ENCODE data around the gene CEMP1. TPM values are rescaled to one million over a fixed set of nuclear protein-coding genes. Genes with fewer than 3 reads are reported as not detected.

Gene CEMP1
- total and polyA plus RNA-seq, 5 donors from 2014 or later = 0.27 to 3.8 (median 3.7) TPM

DNA sequence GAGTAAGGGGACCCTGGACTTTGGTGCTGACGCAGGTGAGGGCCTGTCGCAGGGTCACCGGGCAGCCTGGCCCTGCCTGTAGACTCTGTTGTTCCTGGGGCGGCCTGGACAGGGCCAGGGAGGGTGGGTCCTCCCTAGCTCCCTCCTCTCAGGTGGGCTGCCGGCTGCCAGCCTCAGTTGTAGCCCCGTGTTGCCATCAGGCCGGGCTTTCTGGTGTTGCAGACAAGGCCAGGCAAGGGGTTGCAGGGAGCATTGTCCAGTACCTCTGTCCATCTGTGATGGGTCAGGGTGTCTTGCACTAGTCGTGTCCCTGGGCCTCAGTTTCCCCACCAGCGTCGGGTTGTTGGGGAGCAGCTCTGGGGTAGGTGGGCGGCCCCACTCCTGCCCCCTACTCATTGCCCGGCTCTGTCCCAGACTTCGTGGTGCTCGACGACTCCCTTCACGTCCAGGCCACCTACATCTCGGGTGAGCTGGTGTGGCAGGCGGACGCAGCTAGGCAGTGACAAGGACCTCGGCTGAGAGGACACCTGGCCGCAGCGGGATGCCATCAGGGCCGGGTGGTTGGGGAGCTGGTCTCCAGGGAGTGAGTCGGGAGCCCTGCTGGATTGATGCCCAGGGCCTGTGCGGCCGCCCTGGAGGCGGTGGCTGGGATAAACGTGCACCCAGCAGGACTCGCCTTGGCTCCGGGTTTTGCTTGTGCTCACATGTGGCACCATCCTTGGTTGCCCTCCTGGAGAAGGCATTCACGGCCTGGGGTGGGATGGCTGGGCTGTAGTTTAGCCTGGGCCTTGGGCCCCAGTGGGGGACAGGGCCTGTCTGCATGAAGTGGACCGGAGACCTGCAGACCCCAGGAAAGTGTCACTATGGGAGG is 1.9 kb downstream of the CEMP1 start:
- Mint-ChIP-seq H3K27me3 (peaks cover 15% of the 10 kb centered on the region), H3K4me3 (peak overlapping the region in 2 of 4 donors; percentile 59 to 63), H3K36me3 (peaks cover 7% of the 10 kb centered on the region), H3K9me3 (peaks cover 0 to 4% (median 0%) of the 10 kb centered on the region in 7 donors), H3K4me1 (peaks cover 0 to 32% (median 15%) of the 10 kb centered on the region in 4 donors), H3K27ac (no peak overlapping the region)
- Histone ChIP-seq H3K4me1 (ENCODE audit: control insufficient read depth, insufficient read depth, low read length, poor library complexity, severe bottlenecking) (peaks cover 17% of the 10 kb centered on the region), H3K4me3 (ENCODE audit: low read depth, low read length) (no peak overlapping the region), H3K27me3 (ENCODE audit: control insufficient read depth, insufficient read depth, low read length) (no peaks in the 10 kb centered on the region), H3K9me3 (ENCODE audit: control insufficient read depth in 2 of 2, low read length in 2 of 2) (no peaks in the 10 kb centered on the region), H3K27ac (ENCODE audit: insufficient read depth, low read length, poor library complexity, severe bottlenecking) (no peak overlapping the region), H3K36me3 (ENCODE audit: control insufficient read depth, insufficient read depth, low read length) (peaks cover 14% of the 10 kb centered on the region)
- DNase-seq (no peak), ATAC-seq (ENCODE audit: low read depth in 2 of 2) (no peak)

- peaks cover 17% of the 10 kb centered on the region for H3K4me1 ChIP-seq (ENCODE audit: control insufficient read depth, insufficient read depth, low read length, poor library complexity, severe bottlenecking)
- H3K4me3 ChIP-seq (ENCODE audit: low read depth, low read length) = no peak overlapping the region
- no peak overlapping the region for H3K27ac ChIP-seq (ENCODE audit: insufficient read depth, low read length, poor library complexity, severe bottlenecking)
- no peaks in the 10 kb centered on the region for H3K9me3 ChIP-seq (ENCODE audit: control insufficient read depth in 2 of 2, low read length in 2 of 2)
- H3K4me1 Mint-ChIP-seq = peaks cover 0 to 35% (median 14%) of the 10 kb centered on the region in 4 donors
- H3K27me3 ChIP-seq (ENCODE audit: control insufficient read depth, insufficient read depth, low read length) = no peaks in the 10 kb centered on the region
- peaks cover 0 to 4% (median 0%) of the 10 kb centered on the region in 7 donors for H3K9me3 Mint-ChIP-seq
- no peak for ATAC-seq (ENCODE audit: low read depth in 2 of 2)
- peaks cover 23% of the 10 kb centered on the region for H3K36me3 ChIP-seq (ENCODE audit: control insufficient read depth, insufficient read depth, low read length)
- H3K27ac Mint-ChIP-seq = no peak overlapping the region
- H3K4me3 Mint-ChIP-seq = peak overlapping the region in 1 of 4 donors; percentile 26
- peaks cover 9% of the 10 kb centered on the region for H3K36me3 Mint-ChIP-seq
- no peak for DNase-seq
- peaks cover 15% of the 10 kb centered on the region for H3K27me3 Mint-ChIP-seq
These were observed 2.8 kb downstream of the CEMP1 start for GRCh38 chr16:2528161-2529060.

DNA sequence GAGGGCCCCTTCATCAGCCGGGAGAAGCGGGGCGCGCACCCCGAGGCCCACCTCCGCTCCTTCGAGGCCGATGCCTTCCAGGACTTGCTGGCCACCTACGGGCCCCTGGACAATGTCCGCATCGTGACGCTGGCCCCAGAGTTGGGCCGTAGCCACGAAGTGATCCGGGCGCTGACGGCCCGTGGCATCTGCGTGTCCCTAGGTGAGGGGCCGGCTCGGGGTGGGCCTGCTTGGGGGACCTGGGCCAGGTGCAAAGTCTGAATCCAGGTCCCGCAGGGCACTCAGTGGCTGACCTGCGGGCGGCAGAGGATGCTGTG is 3.5 kb downstream of the CEMP1 start:
- ATAC-seq (ENCODE audit: low read depth in 2 of 2) = no peak
- Histone ChIP-seq H3K27me3 (ENCODE audit: control insufficient read depth, insufficient read depth, low read length) (no peaks in the 10 kb centered on the region), H3K27ac (ENCODE audit: insufficient read depth, low read length, poor library complexity, severe bottlenecking) (no peak overlapping the region), H3K36me3 (ENCODE audit: control insufficient read depth, insufficient read depth, low read length) (peaks cover 28% of the 10 kb centered on the region), H3K9me3 (ENCODE audit: control insufficient read depth in 2 of 2, low read length in 2 of 2) (no peaks in the 10 kb centered on the region), H3K4me3 (ENCODE audit: low read depth, low read length) (no peak overlapping the region), H3K4me1 (ENCODE audit: control insufficient read depth, insufficient read depth, low read length, poor library complexity, severe bottlenecking) (peaks cover 12% of the 10 kb centered on the region)
- Mint-ChIP-seq H3K9me3 (peaks cover 0 to 4% (median 0%) of the 10 kb centered on the region in 7 donors), H3K36me3 (peaks cover 9% of the 10 kb centered on the region), H3K27me3 (peaks cover 11% of the 10 kb centered on the region), H3K4me1 (peaks cover 0 to 32% (median 14%) of the 10 kb centered on the region in 4 donors), H3K27ac (no peak overlapping the region), H3K4me3 (no peak overlapping the region)
- no peak for DNase-seq

DNA sequence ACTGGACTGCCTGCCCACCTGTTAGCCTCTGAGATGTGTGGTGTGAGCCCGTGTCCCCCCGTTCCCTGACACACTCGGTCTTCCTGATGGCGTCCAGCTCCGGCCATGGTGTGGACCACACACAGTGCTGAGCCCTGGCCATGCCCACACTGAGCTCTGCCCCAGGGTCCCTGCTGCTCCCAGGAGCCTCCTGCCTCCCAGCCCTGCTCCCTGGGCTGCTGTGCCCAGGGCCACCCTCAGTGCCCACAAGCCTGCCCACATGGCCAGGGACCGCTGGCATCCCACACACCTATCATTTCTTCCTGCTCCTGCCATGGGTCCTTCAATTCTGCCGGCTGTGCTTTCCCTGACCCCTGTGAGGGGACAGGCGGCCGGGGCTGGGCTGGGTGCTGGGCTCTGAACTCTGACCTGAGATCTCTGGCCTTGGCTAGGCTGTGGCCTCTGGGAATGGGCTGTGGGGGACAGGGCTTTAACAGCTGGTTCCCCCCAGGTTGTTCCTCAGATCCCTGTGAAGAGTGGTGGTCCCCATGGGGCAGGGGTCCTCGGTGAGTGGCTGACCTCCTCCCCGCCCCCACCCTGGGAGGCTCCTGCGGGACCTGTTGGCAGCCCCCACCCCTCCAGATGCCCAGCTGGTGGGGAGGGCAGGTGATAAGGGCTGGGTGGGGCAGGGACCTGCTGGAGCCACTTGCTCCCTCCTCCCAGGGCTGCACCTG is 4.0 kb downstream of the CEMP1 start:
- H3K27me3 Mint-ChIP-seq = peaks cover 6% of the 10 kb centered on the region
- DNase-seq = no peak
- peak overlapping the region in 2 of 4 donors; percentile 44 to 76 for H3K4me3 Mint-ChIP-seq
- peaks cover 28% of the 10 kb centered on the region for H3K36me3 ChIP-seq (ENCODE audit: control insufficient read depth, insufficient read depth, low read length)
- H3K4me1 ChIP-seq (ENCODE audit: control insufficient read depth, insufficient read depth, low read length, poor library complexity, severe bottlenecking) = peaks cover 9% of the 10 kb centered on the region
- H3K27ac ChIP-seq (ENCODE audit: insufficient read depth, low read length, poor library complexity, severe bottlenecking) = no peak overlapping the region
- no peaks in the 10 kb centered on the region for H3K9me3 ChIP-seq (ENCODE audit: control insufficient read depth in 2 of 2, low read length in 2 of 2)
- no peak overlapping the region for H3K27ac Mint-ChIP-seq
- H3K36me3 Mint-ChIP-seq = peaks cover 9% of the 10 kb centered on the region
- no peaks in the 10 kb centered on the region for H3K27me3 ChIP-seq (ENCODE audit: control insufficient read depth, insufficient read depth, low read length)
- peaks cover 0 to 29% (median 13%) of the 10 kb centered on the region in 4 donors for H3K4me1 Mint-ChIP-seq
- no peak overlapping the region for H3K4me3 ChIP-seq (ENCODE audit: low read depth, low read length)
- peaks cover 0 to 4% (median 0%) of the 10 kb centered on the region in 7 donors for H3K9me3 Mint-ChIP-seq
- ATAC-seq (ENCODE audit: low read depth in 2 of 2) = no peak

DNA sequence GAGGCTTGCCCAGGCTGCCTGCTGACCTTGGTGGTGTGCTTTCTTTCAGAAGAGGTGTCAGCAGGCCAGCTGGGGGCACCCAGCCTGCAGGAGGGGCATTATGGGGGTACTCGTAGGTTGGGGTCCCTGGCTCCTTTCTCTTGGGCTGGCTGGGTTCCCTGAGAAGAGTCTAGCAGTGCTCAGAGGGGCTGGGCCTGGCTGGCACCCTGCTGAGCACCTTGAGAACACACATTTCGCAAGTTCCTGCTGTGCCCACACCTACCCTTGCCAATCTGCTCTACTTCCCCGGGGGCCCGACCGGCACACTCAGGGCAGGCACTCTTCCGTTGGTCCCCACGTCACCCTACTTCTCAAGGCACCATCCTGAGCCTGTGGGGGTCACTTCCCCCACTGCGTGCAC is 5.1 kb downstream of the CEMP1 start:
- peaks cover 31% of the 10 kb centered on the region for H3K36me3 ChIP-seq (ENCODE audit: control insufficient read depth, insufficient read depth, low read length)
- H3K27ac ChIP-seq (ENCODE audit: insufficient read depth, low read length, poor library complexity, severe bottlenecking) = no peak overlapping the region
- H3K36me3 Mint-ChIP-seq = peaks cover 9% of the 10 kb centered on the region
- no peaks in the 10 kb centered on the region for H3K27me3 Mint-ChIP-seq
- peak overlapping the region in 1 of 3 donors; percentile 26 for H3K27ac Mint-ChIP-seq
- no peaks in the 10 kb centered on the region for H3K27me3 ChIP-seq (ENCODE audit: control insufficient read depth, insufficient read depth, low read length)
- no peaks in the 10 kb centered on the region for H3K9me3 ChIP-seq (ENCODE audit: control insufficient read depth in 2 of 2, low read length in 2 of 2)
- DNase-seq (no peak), ATAC-seq (ENCODE audit: low read depth in 2 of 2) (no peak)
- peaks cover 7% of the 10 kb centered on the region for H3K4me1 ChIP-seq (ENCODE audit: control insufficient read depth, insufficient read depth, low read length, poor library complexity, severe bottlenecking)
- peaks cover 0 to 4% (median 0%) of the 10 kb centered on the region in 7 donors for H3K9me3 Mint-ChIP-seq
- H3K4me1 Mint-ChIP-seq = peaks cover 0 to 23% (median 10%) of the 10 kb centered on the region in 4 donors
- no peak overlapping the region for H3K4me3 ChIP-seq (ENCODE audit: low read depth, low read length)
- peak overlapping the region in 1 of 4 donors; percentile 44 for H3K4me3 Mint-ChIP-seq

- peaks cover 33% of the 10 kb centered on the region for H3K36me3 ChIP-seq (ENCODE audit: control insufficient read depth, insufficient read depth, low read length)
- no peak overlapping the region for H3K4me3 ChIP-seq (ENCODE audit: low read depth, low read length)
- no peaks in the 10 kb centered on the region for H3K27me3 ChIP-seq (ENCODE audit: control insufficient read depth, insufficient read depth, low read length)
- Mint-ChIP-seq H3K36me3 (peaks cover 9% of the 10 kb centered on the region), H3K9me3 (peaks cover 0 to 7% (median 0%) of the 10 kb centered on the region in 7 donors), H3K4me3 (peak overlapping the region in 2 of 4 donors; percentile 69 to 72), H3K27me3 (peaks cover 5% of the 10 kb centered on the region), H3K4me1 (peaks cover 4 to 32% (median 13%) of the 10 kb centered on the region in 4 donors), H3K27ac (peak overlapping the region; percentile 36 to 85 (median 73))
- DNase-seq = no peak
- no peak for ATAC-seq (ENCODE audit: low read depth in 2 of 2)
- H3K4me1 ChIP-seq (ENCODE audit: control insufficient read depth, insufficient read depth, low read length, poor library complexity, severe bottlenecking) = peaks cover 17% of the 10 kb centered on the region
- H3K9me3 ChIP-seq (ENCODE audit: control insufficient read depth in 2 of 2, low read length in 2 of 2) = no peaks in the 10 kb centered on the region
- H3K27ac ChIP-seq (ENCODE audit: insufficient read depth, low read length, poor library complexity, severe bottlenecking) = no peak overlapping the region
These were observed 6.8 kb downstream of the CEMP1 start for GRCh38 chr16:2524339-2524938.

GRCh38 chr16:2523801-2524231 is 7.4 kb downstream of the CEMP1 start:
- Histone ChIP-seq H3K4me3 (ENCODE audit: low read depth, low read length) (no peak overlapping the region), H3K9me3 (ENCODE audit: control insufficient read depth in 2 of 2, low read length in 2 of 2) (no peaks in the 10 kb centered on the region), H3K36me3 (ENCODE audit: control insufficient read depth, insufficient read depth, low read length) (peaks cover 34% of the 10 kb centered on the region), H3K27me3 (ENCODE audit: control insufficient read depth, insufficient read depth, low read length) (no peaks in the 10 kb centered on the region), H3K27ac (ENCODE audit: insufficient read depth, low read length, poor library complexity, severe bottlenecking) (no peak overlapping the region), H3K4me1 (ENCODE audit: control insufficient read depth, insufficient read depth, low read length, poor library complexity, severe bottlenecking) (peaks cover 23% of the 10 kb centered on the region)
- Mint-ChIP-seq H3K27ac (peak overlapping the region in 2 of 3 donors; percentile 36 to 70), H3K9me3 (peaks cover 0 to 7% (median 0%) of the 10 kb centered on the region in 7 donors), H3K36me3 (peaks cover 9% of the 10 kb centered on the region), H3K4me3 (peak overlapping the region in 2 of 4 donors; percentile 72 to 86), H3K27me3 (peaks cover 5% of the 10 kb centered on the region), H3K4me1 (peaks cover 6 to 37% (median 13%) of the 10 kb centered on the region in 4 donors)
- DNase-seq (no peak), ATAC-seq (ENCODE audit: low read depth in 2 of 2) (no peak)

All from CD4-positive, CD25-positive, alpha-beta regulatory T cell (primary cell).